Measurements from ENCODE around the gene SLC22A7.
"Not testable (repeated sequence)": the region's sequence is repeated elsewhere in the genome, so short reads cannot be mapped to it uniquely, and the experiment has no call there.

The SLC22A7 gene

GRCh38 chr6:43338243-43338642, 40.2 kb downstream of the SLC22A7 start:
- Histone ChIP-seq H3K4me3 (ENCODE audit: low read length) (no peak overlapping the region), H3K27me3 (ENCODE audit: control insufficient read depth, insufficient read depth, low read length) (no peaks in the 10 kb centered on the region), H3K9me3 (ENCODE audit: control insufficient read depth, insufficient read depth, low read length) (no peaks in the 10 kb centered on the region), H3K36me3 (ENCODE audit: control insufficient read depth, insufficient read depth, low read length) (peaks cover 9% of the 10 kb centered on the region; the same call in 1 of the 2 replicates), H3K4me1 (ENCODE audit: control insufficient read depth, insufficient read depth, low read length) (no peaks in the 10 kb centered on the region), H3K27ac (ENCODE audit: low read length) (no peak overlapping the region)
- no peak for DNase-seq (ENCODE audit: low read depth, low spot score)

GRCh38 chr6:43339168-43339567, 41.1 kb downstream of the SLC22A7 start:
- Histone ChIP-seq H3K27ac (ENCODE audit: low read length) (no peak overlapping the region), H3K4me3 (ENCODE audit: low read length) (no peak overlapping the region), H3K4me1 (ENCODE audit: control insufficient read depth, insufficient read depth, low read length) (no peaks in the 10 kb centered on the region), H3K9me3 (ENCODE audit: control insufficient read depth, insufficient read depth, low read length) (no peaks in the 10 kb centered on the region), H3K36me3 (ENCODE audit: control insufficient read depth, insufficient read depth, low read length) (peaks cover 9% of the 10 kb centered on the region; the same call in 1 of the 2 replicates), H3K27me3 (ENCODE audit: control insufficient read depth, insufficient read depth, low read length) (no peaks in the 10 kb centered on the region)
- no CpG with 5 or more reads among the region's 4 CpGs for WGBS (ENCODE audit: insufficient coverage, insufficient read length)
- DNase-seq (ENCODE audit: low read depth, low spot score): no peak

GRCh38 chr6:43346243-43346642, 48.2 kb downstream of the SLC22A7 start:
- not testable (repeated sequence) for H3K27me3 ChIP-seq (ENCODE audit: control insufficient read depth, insufficient read depth, low read length); H3K4me1 ChIP-seq (ENCODE audit: control insufficient read depth, insufficient read depth, low read length); H3K36me3 ChIP-seq (ENCODE audit: control insufficient read depth, insufficient read depth, low read length); H3K9me3 ChIP-seq (ENCODE audit: control insufficient read depth, insufficient read depth, low read length); DNase-seq (ENCODE audit: low read depth, low spot score); H3K4me3 ChIP-seq (ENCODE audit: low read length); H3K27ac ChIP-seq (ENCODE audit: low read length)
- WGBS (ENCODE audit: insufficient coverage, insufficient read length): no CpG with 5 or more reads among the region's 11 CpGs

- H3K27me3 ChIP-seq (ENCODE audit: control insufficient read depth, insufficient read depth, low read length): no peaks in the 10 kb centered on the region
- no peak overlapping the region for H3K4me3 ChIP-seq (ENCODE audit: low read length)
- H3K36me3 ChIP-seq (ENCODE audit: control insufficient read depth, insufficient read depth, low read length): no peaks in the 10 kb centered on the region; the same call in 1 of the 2 replicates
- no peak for DNase-seq (ENCODE audit: low read depth, low spot score)
- no peaks in the 10 kb centered on the region for H3K9me3 ChIP-seq (ENCODE audit: control insufficient read depth, insufficient read depth, low read length)
- H3K27ac ChIP-seq (ENCODE audit: low read length): no peak overlapping the region
- no peaks in the 10 kb centered on the region for H3K4me1 ChIP-seq (ENCODE audit: control insufficient read depth, insufficient read depth, low read length)
- WGBS (ENCODE audit: insufficient coverage, insufficient read length): 100% methylated on average over 2 of the region's 3 CpGs
These were observed 49.0 kb downstream of the SLC22A7 start for GRCh38 chr6:43347021-43347420.

DNA sequence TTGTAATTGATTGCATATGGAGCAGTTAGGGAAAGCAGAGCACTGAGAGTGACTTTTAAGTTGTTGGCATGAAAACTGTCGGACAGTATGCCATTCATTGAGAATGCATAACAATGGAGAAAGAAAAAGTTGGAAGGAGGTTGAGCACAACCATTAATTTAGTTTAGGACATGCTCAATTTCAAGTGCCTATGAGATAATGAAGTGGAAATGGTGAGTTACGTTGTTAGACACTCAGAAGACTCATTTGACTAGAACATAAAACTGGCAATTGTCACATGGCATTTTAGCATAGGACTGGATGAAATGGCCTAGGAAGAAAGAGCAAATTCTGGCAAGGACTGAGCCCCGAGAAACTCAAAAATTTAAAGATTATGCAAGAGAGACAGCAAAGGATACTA, 49.4 kb downstream of the SLC22A7 start:
- H3K4me3 ChIP-seq (ENCODE audit: low read length): no peak overlapping the region
- WGBS (ENCODE audit: insufficient coverage, insufficient read length): no CpG with 5 or more reads among the region's 3 CpGs
- H3K27ac ChIP-seq (ENCODE audit: low read length): no peak overlapping the region
- H3K27me3 ChIP-seq (ENCODE audit: control insufficient read depth, insufficient read depth, low read length): no peaks in the 10 kb centered on the region
- no peak for DNase-seq (ENCODE audit: low read depth, low spot score)
- H3K4me1 ChIP-seq (ENCODE audit: control insufficient read depth, insufficient read depth, low read length): no peaks in the 10 kb centered on the region
- H3K36me3 ChIP-seq (ENCODE audit: control insufficient read depth, insufficient read depth, low read length): no peaks in the 10 kb centered on the region; the same call in 1 of the 2 replicates
- no peaks in the 10 kb centered on the region for H3K9me3 ChIP-seq (ENCODE audit: control insufficient read depth, insufficient read depth, low read length)

- not testable (repeated sequence) for DNase-seq (ENCODE audit: low read depth, low spot score); H3K4me3 ChIP-seq (ENCODE audit: low read length); H3K27ac ChIP-seq (ENCODE audit: low read length); H3K4me1 ChIP-seq (ENCODE audit: control insufficient read depth, insufficient read depth, low read length); H3K36me3 ChIP-seq (ENCODE audit: control insufficient read depth, insufficient read depth, low read length); H3K9me3 ChIP-seq (ENCODE audit: control insufficient read depth, insufficient read depth, low read length); H3K27me3 ChIP-seq (ENCODE audit: control insufficient read depth, insufficient read depth, low read length)
- WGBS (ENCODE audit: insufficient coverage, insufficient read length): no CpG with 5 or more reads among the region's 5 CpGs
These were observed 53.9 kb downstream of the SLC22A7 start for GRCh38 chr6:43351951-43352350.

Data from iPS DF 6.9 (cell line).